HUES48 (cell line): Measurements from ENCODE around the gene TRIP4.

Experiments used
- H3K27ac ChIP-seq: one replicate; pipeline ENCODE4 v1.7.0; 2013; ENCODE audit warnings: low read depth, low read length, inconsistent platforms
- H3K27me3 ChIP-seq: 2 replicates; pipeline ENCODE4 v1.6.1; 2013; ENCODE audit warnings: mild to moderate bottlenecking, low read length; ENCODE audit not compliant: control insufficient read depth, insufficient read depth
- H3K36me3 ChIP-seq: 2 replicates; pipeline ENCODE4 v1.6.1; 2013; ENCODE audit warnings: low read length; ENCODE audit not compliant: control insufficient read depth, insufficient read depth
- H3K4me1 ChIP-seq: 2 replicates; pipeline ENCODE4 v1.6.1; 2013; ENCODE audit warnings: mild to moderate bottlenecking, low read length; ENCODE audit not compliant: control insufficient read depth, insufficient read depth
- H3K4me3 ChIP-seq: 2 replicates; pipeline ENCODE4 v1.5.1; 2013; ENCODE audit warnings: mild to moderate bottlenecking, low read depth, low read length
- H3K9ac ChIP-seq: 2 replicates; pipeline ENCODE4 v1.6.1; 2013; ENCODE audit warnings: mild to moderate bottlenecking, low read depth, low read length, moderate library complexity
- H3K9me3 ChIP-seq: 2 replicates; pipeline ENCODE4 v1.6.1; 2013; ENCODE audit warnings: low read length; ENCODE audit not compliant: control insufficient read depth, insufficient read depth

Gene TRIP4

DNA sequence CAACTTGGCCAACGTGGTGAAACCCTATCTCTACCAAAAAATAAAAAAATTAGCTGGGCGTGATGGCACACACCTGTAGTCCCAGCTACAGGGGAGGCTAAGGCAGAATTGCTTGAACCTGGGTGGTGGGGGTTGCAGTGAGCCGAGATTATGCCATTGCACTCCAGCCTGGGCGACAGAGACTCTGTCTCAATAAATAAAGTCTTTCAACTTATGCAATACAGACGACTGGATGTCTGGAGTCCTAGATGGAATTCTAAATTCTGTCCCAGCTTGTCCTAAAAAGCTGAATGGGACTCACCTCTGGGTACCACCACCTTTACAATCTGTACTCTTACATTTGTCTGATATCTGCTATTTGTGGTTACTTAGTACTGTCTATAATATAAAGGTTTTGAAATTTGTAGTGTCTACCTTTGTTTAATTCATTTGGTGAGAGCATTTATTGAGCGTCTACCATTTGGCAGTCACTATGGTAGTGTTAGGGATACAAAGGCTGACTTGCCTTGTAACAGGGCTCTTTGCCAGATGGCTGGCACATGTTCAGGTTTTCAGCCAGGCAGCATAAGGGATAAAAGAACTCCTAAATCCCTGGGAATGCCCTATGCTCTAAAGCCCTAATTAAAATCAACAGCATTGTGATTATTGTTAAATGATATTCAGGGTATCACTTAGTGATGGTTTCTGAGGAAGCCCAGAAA is 65.5 kb downstream of the TRIP4 start:
- H3K27me3 ChIP-seq: no peaks in the 10 kb centered on the region
- no peaks in the 10 kb centered on the region for H3K9me3 ChIP-seq
- peaks cover 12% of the 10 kb centered on the region for H3K4me1 ChIP-seq
- no peaks in the 10 kb centered on the region; the same call in 1 of the 2 replicates for H3K36me3 ChIP-seq
- H3K9ac ChIP-seq: no peak overlapping the region
- no peak overlapping the region for H3K4me3 ChIP-seq
- no peak overlapping the region for H3K27ac ChIP-seq

DNA sequence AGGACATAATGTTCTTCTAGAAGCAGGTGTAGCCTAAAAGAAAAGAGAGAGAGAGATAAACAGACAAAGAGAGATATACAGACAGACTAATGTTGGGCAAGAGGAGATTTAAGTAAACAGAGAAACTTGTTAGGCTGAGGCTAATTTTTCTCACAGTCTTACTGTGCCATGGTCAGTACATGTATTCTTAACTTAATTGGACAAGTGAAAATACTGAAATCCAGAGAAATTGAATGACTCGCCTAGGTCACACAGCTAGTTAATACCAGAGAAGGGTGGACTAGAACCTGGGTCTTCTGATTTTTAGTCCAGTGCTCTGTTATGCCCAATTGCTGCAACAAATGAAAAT is 66.0 kb downstream of the TRIP4 start:
- H3K36me3 ChIP-seq: no peaks in the 10 kb centered on the region; the same call in 1 of the 2 replicates
- H3K4me3 ChIP-seq: no peak overlapping the region
- H3K4me1 ChIP-seq: peaks cover 12% of the 10 kb centered on the region
- no peaks in the 10 kb centered on the region for H3K27me3 ChIP-seq
- no peaks in the 10 kb centered on the region for H3K9me3 ChIP-seq
- no peak overlapping the region for H3K9ac ChIP-seq
- H3K27ac ChIP-seq: peak overlapping the region; percentile 60

DNA sequence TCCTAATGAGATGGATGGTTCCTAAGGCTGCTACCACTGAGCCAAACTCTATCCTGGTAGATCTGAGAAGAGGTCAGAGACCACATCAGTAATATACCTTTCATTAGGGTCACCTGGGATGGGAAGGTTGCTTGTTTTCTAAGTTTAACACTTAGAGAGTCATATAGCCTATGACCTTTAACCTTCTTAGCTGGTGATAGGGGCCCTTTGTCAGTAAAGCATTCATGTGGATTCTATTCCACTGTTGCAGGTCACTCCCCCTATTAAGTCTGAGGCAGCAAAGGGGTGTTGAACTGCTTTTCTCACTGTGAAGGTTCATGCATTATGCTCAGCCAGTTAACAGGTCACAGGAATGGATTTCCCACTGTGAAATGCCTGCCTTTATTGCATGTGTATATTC is 66.6 kb downstream of the TRIP4 start:
- Histone ChIP-seq H3K27ac (peak overlapping the region; percentile 60), H3K27me3 (no peaks in the 10 kb centered on the region), H3K9ac (no peak overlapping the region), H3K9me3 (no peaks in the 10 kb centered on the region), H3K4me3 (no peak overlapping the region), H3K4me1 (peaks cover 14% of the 10 kb centered on the region), H3K36me3 (no peaks in the 10 kb centered on the region; the same call in 1 of the 2 replicates)

DNA sequence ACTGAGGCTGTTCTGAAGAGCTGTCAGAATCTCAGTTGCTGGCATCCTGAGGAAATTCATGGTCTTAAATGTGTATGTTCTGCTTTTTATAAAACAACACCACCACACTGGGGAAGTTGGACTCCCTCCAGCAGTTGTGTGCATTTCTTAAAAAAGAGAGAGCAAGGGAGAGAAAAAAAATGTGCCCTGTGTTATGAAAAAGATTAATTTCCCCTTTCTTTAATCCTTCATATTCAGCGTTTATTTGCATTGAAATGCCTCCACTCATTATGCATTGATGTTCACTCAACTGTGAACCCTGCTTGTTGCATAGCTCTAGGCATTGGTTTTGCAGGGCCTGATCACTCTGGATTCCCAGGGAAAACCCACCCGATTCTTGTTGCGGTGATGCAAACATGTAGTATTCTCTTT is 68.3 kb downstream of the TRIP4 start:
- Histone ChIP-seq H3K9me3 (no peaks in the 10 kb centered on the region), H3K36me3 (no peaks in the 10 kb centered on the region; the same call in 1 of the 2 replicates), H3K4me3 (no peak overlapping the region), H3K4me1 (peaks cover 23% of the 10 kb centered on the region), H3K9ac (no peak overlapping the region), H3K27ac (no peak overlapping the region), H3K27me3 (no peaks in the 10 kb centered on the region)

DNA sequence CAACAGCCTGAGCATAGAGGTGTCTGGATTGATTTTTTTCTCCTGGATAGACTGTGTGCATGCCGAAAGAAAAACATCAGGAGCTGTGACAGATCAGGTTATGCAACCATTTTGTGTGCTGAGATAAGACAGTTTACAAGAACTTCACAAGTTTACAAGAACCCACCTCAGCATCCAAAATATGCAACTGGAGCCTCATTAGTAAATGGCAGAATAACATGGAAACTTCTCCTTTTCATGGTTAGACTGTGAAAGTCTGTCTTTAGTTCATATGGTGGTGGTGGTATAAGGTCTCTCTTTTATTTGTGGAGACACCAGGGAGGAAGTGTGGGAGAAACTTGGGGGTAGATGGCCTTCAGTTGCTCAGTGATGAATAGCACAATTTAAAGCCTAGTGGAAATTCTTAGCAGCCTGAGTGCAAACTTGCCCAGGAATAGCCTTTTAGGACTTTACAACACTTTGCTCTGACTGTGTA is 69.0 kb downstream of the TRIP4 start:
- H3K27me3 ChIP-seq: no peaks in the 10 kb centered on the region
- H3K9ac ChIP-seq: no peak overlapping the region
- no peak overlapping the region for H3K27ac ChIP-seq
- H3K36me3 ChIP-seq: no peaks in the 10 kb centered on the region; the same call in 1 of the 2 replicates
- H3K4me1 ChIP-seq: peaks cover 26% of the 10 kb centered on the region
- H3K9me3 ChIP-seq: no peaks in the 10 kb centered on the region
- H3K4me3 ChIP-seq: no peak overlapping the region

DNA sequence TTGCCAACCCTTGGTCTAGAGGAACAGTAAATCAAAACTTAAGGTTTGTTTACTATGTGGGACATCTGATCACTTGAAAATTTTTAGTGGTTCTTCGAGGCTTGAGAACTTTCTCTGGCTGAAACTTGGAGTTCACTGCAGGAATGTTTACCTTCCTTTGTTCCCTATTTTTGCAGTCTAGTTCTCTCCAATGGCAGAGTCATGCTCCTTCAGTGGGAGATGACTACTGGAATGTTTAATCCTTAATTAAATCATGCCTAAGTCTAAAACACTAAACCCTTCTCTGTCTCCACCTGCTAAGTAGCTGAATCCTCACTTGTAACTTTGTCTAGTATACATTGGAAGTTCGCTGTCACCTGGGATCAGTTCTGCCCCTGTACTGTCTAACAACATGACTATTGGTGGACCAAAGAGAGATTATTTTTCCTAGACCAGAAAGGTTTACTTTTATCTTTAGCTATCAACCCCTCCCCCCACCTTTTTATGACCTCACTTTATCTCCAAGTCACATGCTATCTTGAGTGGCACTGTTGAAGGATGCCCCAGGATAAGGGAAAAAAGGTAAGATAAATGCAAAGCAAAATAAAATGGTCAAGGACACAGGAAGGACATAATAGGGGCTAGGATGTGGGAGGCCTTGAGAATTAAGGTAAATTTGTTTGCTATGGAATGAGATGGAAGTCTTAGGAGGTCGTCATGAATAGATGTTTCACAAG is 71.6 kb downstream of the TRIP4 start:
- no peaks in the 10 kb centered on the region for H3K27me3 ChIP-seq
- no peak overlapping the region for H3K9ac ChIP-seq
- no peak overlapping the region for H3K4me3 ChIP-seq
- H3K36me3 ChIP-seq: no peaks in the 10 kb centered on the region; the same call in 1 of the 2 replicates
- H3K9me3 ChIP-seq: no peaks in the 10 kb centered on the region
- peaks cover 31% of the 10 kb centered on the region for H3K4me1 ChIP-seq
- peak overlapping the region; percentile 29 for H3K27ac ChIP-seq

DNA sequence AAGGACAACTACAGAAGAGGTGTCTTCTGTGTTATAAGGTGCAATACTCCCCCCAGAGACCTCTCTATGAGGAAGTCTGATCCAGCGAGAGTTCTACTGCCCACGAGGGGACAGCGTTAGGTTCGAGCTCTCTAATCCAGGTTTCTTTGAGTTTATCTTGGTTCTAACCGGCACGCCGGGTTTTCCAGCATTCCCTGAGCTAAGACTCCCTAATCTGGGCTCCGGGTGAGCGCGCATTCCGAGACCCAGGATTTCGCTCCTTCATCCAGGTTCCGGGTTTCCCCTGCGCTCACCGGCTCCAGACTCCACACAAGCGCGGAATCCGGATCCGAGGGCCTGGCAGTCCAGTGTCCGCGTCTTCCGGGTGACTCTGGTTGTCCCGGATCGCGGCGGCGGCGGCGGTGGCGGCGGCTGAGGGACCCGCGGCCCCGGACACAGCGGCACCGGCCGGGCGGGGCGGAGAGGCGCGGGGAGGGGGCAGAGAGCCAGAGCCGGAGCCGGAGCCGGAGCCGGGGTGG is 72.6 kb downstream of the TRIP4 start, which contains the start of gene ZNF609:
TSS of gene ZNF609 (plus strand) at position 373 of the 518 bp plus-strand sequence. CDS start 38,842 bp downstream, outside the sequence.
- Histone ChIP-seq H3K4me1 (peaks cover 32% of the 10 kb centered on the region), H3K9me3 (no peaks in the 10 kb centered on the region), H3K27ac (peak within 1 kb of the TSS; percentile 96), H3K36me3 (no peaks in the 10 kb centered on the region; the same call in 1 of the 2 replicates), H3K27me3 (no peaks in the 10 kb centered on the region), H3K9ac (peak within 1 kb of the TSS; percentile 71), H3K4me3 (peak within 1 kb of the TSS; percentile 73)

DNA sequence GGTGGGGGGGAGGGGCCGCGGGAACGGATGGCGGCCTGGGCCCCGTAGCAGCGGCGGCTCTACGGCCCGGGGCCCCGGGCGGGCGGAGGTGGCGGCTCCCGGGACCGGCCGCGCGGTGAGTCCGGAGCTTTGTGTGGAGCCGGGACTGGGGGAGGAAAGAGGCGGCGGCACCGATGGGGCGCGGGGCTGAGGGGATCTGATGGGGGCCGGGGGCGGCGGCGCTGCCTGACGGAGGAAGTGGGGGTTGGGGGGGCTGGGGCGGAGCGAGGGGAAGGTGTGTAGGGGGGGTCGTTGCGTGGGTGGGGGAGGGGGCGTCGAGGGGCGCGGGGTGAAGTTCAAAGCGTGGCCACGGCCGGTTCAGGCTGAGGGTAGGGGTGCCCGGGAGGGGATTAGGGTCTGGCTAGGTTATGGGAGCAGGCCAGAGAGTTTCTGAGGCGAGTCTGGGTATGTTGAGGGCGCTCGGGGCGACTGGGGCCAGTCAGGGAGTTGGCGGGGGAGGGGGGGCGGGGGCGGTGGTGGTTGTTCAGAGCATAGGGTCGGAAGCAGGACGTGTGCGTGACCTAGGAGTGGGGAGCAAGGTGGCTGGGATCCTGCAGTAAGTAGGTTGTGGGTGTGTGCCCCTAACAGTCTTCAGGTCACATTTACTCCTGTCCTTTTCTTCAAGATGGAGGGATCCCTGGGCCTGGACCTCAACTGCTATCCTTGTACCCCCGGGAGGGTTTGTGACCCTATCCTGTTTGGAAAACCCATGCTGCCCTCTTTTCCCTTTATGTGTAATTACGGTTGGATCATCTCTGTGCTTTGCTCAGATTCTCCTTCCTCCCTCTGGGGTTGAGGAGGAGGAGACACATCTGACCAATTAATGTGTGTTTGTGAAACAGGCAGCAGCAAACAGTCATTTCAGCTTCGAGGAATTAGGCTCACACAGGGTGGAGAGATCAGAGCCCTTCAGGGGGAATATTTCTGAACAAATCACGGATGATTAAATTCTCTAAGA is 73.4 kb downstream of the TRIP4 start:
- Histone ChIP-seq H3K4me3 (peak overlapping the region; percentile 73), H3K4me1 (peaks cover 32% of the 10 kb centered on the region), H3K9me3 (no peaks in the 10 kb centered on the region), H3K36me3 (no peaks in the 10 kb centered on the region; the same call in 1 of the 2 replicates), H3K9ac (peak overlapping the region; percentile 71), H3K27me3 (no peaks in the 10 kb centered on the region), H3K27ac (peak overlapping the region; percentile 96)

DNA sequence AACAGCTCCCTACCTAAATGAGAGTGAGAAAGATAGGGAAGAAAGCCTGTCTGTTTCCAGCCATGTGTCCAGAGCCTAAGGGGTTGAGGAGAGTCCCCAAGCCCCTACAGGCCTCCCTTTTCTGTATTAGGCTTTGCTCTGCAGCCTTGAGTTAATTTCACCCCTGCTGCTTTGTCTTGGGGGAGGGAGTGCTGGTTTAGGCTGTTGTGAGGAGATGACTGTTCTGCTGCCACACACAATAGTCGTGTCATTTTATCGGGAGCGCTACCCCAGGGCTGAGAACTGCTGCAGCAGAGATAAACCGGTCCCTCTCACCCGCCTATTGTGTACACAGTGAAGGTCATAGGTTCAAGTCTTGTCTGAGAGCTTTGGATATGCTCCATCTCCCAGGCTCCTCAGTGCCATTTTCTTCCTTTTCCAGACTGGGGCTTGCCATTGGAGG is 74.1 kb downstream of the TRIP4 start:
- H3K4me3 ChIP-seq: peak overlapping the region; percentile 73
- peaks cover 39% of the 10 kb centered on the region for H3K4me1 ChIP-seq
- H3K27me3 ChIP-seq: no peaks in the 10 kb centered on the region
- no peaks in the 10 kb centered on the region for H3K9me3 ChIP-seq
- H3K36me3 ChIP-seq: no peaks in the 10 kb centered on the region
- peak overlapping the region; percentile 71 for H3K9ac ChIP-seq
- H3K27ac ChIP-seq: peak overlapping the region; percentile 96

DNA sequence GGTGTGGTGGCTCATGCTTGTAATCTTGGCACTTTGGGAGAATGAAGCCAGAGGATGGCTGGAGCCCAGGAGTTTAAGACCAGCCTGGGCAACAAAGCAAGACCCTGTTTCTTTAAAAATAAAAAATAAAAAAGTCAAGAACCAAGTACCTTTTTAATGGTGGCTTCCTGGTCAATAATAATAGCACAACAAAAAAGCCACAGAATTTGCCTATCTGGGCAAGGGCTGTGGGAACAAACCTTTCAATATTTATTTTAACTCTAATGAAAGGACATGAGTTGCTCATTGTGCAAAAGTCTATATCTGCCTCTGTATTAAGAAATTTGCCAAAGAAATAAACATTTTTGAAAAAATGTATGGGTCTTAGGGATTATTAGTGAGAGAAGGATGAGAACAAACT is 74.9 kb downstream of the TRIP4 start:
- Histone ChIP-seq H3K36me3 (no peaks in the 10 kb centered on the region), H3K27ac (peak overlapping the region; percentile 96), H3K4me1 (peaks cover 43% of the 10 kb centered on the region), H3K9ac (no peak overlapping the region), H3K27me3 (no peaks in the 10 kb centered on the region), H3K9me3 (no peaks in the 10 kb centered on the region), H3K4me3 (peak overlapping the region; percentile 73; the same call in 1 of the 2 replicates)
